Natural killer cell (primary cell): ENCODE measurements around the gene FLYWCH2. TPM values are rescaled to one million over a fixed set of nuclear protein-coding genes. Genes with fewer than 3 reads are reported as not detected.

Experiments
- ATAC-seq, 3 donors: fragments of 150-1000 bp in 2 of 3; fragments of 200-7000 bp in 1 of 3; cut with Tn5 transposase; 1 replicate in 1 of 3; 2 replicates in 2 of 3; pipeline ENCODE4 v1.10.0; 2021; ENCODE audit warnings: mild to moderate bottlenecking in 2 of 3, moderate library complexity in 2 of 3
- DNase-seq, 2 donors: peaks; one replicate each; pipeline versions ENCODE4 v3.0.0 to v3.0.0-alpha.2; 2013 to 2021; ENCODE audit warnings: mixed read lengths in 1 of 2
- H3K27ac ChIP-seq: one replicate; pipeline ENCODE4 v1.5.1; 2013; ENCODE audit warnings: mild to moderate bottlenecking, low read length
- H3K27me3 ChIP-seq: one replicate; pipeline ENCODE4 v1.6.1; 2013; ENCODE audit warnings: low read length; ENCODE audit not compliant: control insufficient read depth, insufficient read depth
- H3K36me3 ChIP-seq: one replicate; pipeline ENCODE4 v1.6.1; 2013; ENCODE audit warnings: low read length; ENCODE audit not compliant: control insufficient read depth, insufficient read depth
- H3K4me1 ChIP-seq: one replicate; pipeline ENCODE4 v1.6.1; 2013; ENCODE audit warnings: low read length; ENCODE audit not compliant: control insufficient read depth, insufficient read depth
- H3K4me3 ChIP-seq: one replicate; pipeline ENCODE4 v1.5.1; 2013; ENCODE audit warnings: low read length
- H3K9me3 ChIP-seq: one replicate; pipeline ENCODE4 v1.6.1; 2013; ENCODE audit warnings: low read length; ENCODE audit not compliant: control insufficient read depth, insufficient read depth
- H3K27ac Mint-ChIP-seq, 2 donors: one replicate each; pipeline ENCODE4 v1.8.0; 2022; ENCODE audit warnings: mild to moderate bottlenecking in 2 of 2, mixed read lengths in 2 of 2, moderate library complexity in 1 of 2
- H3K27me3 Mint-ChIP-seq, 2 donors: one replicate each; pipeline ENCODE4 v1.8.0; 2022; ENCODE audit warnings: low read depth in 2 of 2, mixed read lengths in 2 of 2
- H3K36me3 Mint-ChIP-seq: one replicate; pipeline ENCODE4 v1.8.0; 2022; ENCODE audit warnings: mixed read lengths
- H3K4me1 Mint-ChIP-seq, 2 donors: one replicate each; pipeline ENCODE4 v1.8.0; 2022; ENCODE audit warnings: mixed read lengths in 2 of 2
- H3K4me3 Mint-ChIP-seq: one replicate; pipeline ENCODE4 v1.8.0; 2022; ENCODE audit warnings: mild to moderate bottlenecking, moderate library complexity, mixed read lengths
- H3K9me3 Mint-ChIP-seq, 2 donors: one replicate each; pipeline ENCODE4 v1.8.0; 2022; ENCODE audit warnings: mixed read lengths in 2 of 2
- CTCF ChIP-seq: fragments of 200-600 bp; IDR thresholded peaks from one replicate; pipeline ENCODE4 v1.8.0; 2022; ENCODE audit warnings: antibody characterized with exemption
- WGBS: methylation state at CpG from one replicate; pipeline ENCODE4 v1.1.7; 2013; ENCODE audit warnings: missing lambda C conversion rate; ENCODE audit not compliant: insufficient coverage; 5-methylcytosine and 5-hydroxymethylcytosine counted together
- intact Hi-C: fragments of 100-400 bp; cut with micrococcal nuclease; formaldehyde crosslinking; loops from one replicate; pipeline ENCODE4 v1.14.2; 2022
- total RNA-seq, 4 donors: library from RNA; stranded (reverse); fragments of 120-200 nt in 1 of 4; gene quantifications; one replicate each; pipeline versions ENCODE4 v1.2.3 to v1.2.4, GENCODE V29; 2013 to 2022

FLYWCH2 gene
- total RNA-seq, 3 donors from 2014 or later (not counting 1 experiment from before 2014, with no cell fraction given) = 12.0 to 12.7 (median 12.6) TPM

- ATAC-seq (no peak), DNase-seq (no peak)
- WGBS = 95% methylated on average over 9 of the region's 10 CpGs
- Mint-ChIP-seq H3K9me3 (no peaks in the 10 kb centered on the region), H3K27me3 (no peaks in the 10 kb centered on the region), H3K4me3 (no peak overlapping the region), H3K36me3 (no peaks in the 10 kb centered on the region), H3K4me1 (peaks cover 4% of the 10 kb centered on the region in 2 donors), H3K27ac (no peak overlapping the region)
- Histone ChIP-seq H3K27me3 (no peaks in the 10 kb centered on the region), H3K4me3 (no peak overlapping the region), H3K36me3 (peaks cover 3% of the 10 kb centered on the region), H3K27ac (no peak overlapping the region), H3K9me3 (no peaks in the 10 kb centered on the region), H3K4me1 (peaks cover 6% of the 10 kb centered on the region)
- TF ChIP-seq CTCF = no peak
- intact Hi-C loops = no loop called here
These were observed 16.0 kb downstream of the FLYWCH2 start for GRCh38 chr16:2898831-2899563.

- Mint-ChIP-seq H3K27ac (no peak overlapping the region), H3K27me3 (no peaks in the 10 kb centered on the region), H3K4me1 (peaks cover 6 to 10% of the 10 kb centered on the region in 2 donors), H3K36me3 (no peaks in the 10 kb centered on the region), H3K4me3 (no peak overlapping the region), H3K9me3 (no peaks in the 10 kb centered on the region)
- Histone ChIP-seq H3K9me3 (no peaks in the 10 kb centered on the region), H3K4me3 (no peak overlapping the region), H3K27ac (no peak overlapping the region), H3K27me3 (no peaks in the 10 kb centered on the region), H3K4me1 (peaks cover 11% of the 10 kb centered on the region), H3K36me3 (peaks cover 3% of the 10 kb centered on the region)
- 98% methylated on average over 13 of the region's 13 CpGs for WGBS
- no peak for TF ChIP-seq CTCF
- DNase-seq (no peak), ATAC-seq (no peak)
- intact Hi-C loops = no loop called here
These were observed 16.6 kb downstream of the FLYWCH2 start for GRCh38 chr16:2899564-2900072.

- Histone ChIP-seq H3K4me3 (no peak overlapping the region), H3K27me3 (no peaks in the 10 kb centered on the region), H3K36me3 (peaks cover 3% of the 10 kb centered on the region), H3K27ac (no peak overlapping the region), H3K4me1 (peaks cover 18% of the 10 kb centered on the region), H3K9me3 (no peaks in the 10 kb centered on the region)
- no peak for TF ChIP-seq CTCF
- intact Hi-C loops = no loop called here
- no peak overlapping the region for H3K4me3 Mint-ChIP-seq
- peaks cover 6 to 15% of the 10 kb centered on the region in 2 donors for H3K4me1 Mint-ChIP-seq
- H3K27ac Mint-ChIP-seq = no peak overlapping the region
- DNase-seq = no peak
- H3K36me3 Mint-ChIP-seq = no peaks in the 10 kb centered on the region
- no peaks in the 10 kb centered on the region for H3K27me3 Mint-ChIP-seq
- no peak for ATAC-seq
- H3K9me3 Mint-ChIP-seq = no peaks in the 10 kb centered on the region
- 96% methylated on average over 15 of the region's 15 CpGs for WGBS
These were observed 17.6 kb downstream of the FLYWCH2 start for GRCh38 chr16:2900526-2901075.
